Dedifferentiated amniotic fluid mesenchymal stem cell (primary cell): ENCODE data around the gene ZFYVE16.
A peak's percentile ranks its signal among the peaks of the same experiment; 100 is the strongest.
"Not testable (repeated sequence)": the region's sequence is repeated elsewhere in the genome, so short reads cannot be mapped to it uniquely, and the experiment has no call there.

ENCODE experiments used
- DNase-seq: peaks from one replicate; pipeline ENCODE4 v3.0.0-alpha.2; 2016; ENCODE audit errors: extremely low spot score

Gene ZFYVE16

GRCh38 chr5:80487829-80488721 lies 80.2 kb downstream of the ZFYVE16 start, which contains the start of gene FAM151B:
TSS of gene FAM151B (plus strand) at chr5:80488100. CDS start at chr5:80488124, 24 bp downstream.
- DNase-seq, result peak; percentile 85

- DNase-seq, result no peak
Observed at GRCh38 chr5:80491296-80491695, 83.4 kb downstream of the ZFYVE16 start.

GRCh38 chr5:80492741-80493140 lies 84.9 kb downstream of the ZFYVE16 start:
- DNase-seq, result no peak

GRCh38 chr5:80493443-80493842 lies 85.6 kb downstream of the ZFYVE16 start:
- DNase-seq, result not testable (repeated sequence)

GRCh38 chr5:80495891-80496290 lies 88.0 kb downstream of the ZFYVE16 start:
- DNase-seq, result no peak

GRCh38 chr5:80502800-80503199 lies 94.9 kb downstream of the ZFYVE16 start:
- DNase-seq, result no peak

GRCh38 chr5:80503641-80504040 lies 95.8 kb downstream of the ZFYVE16 start:
- no peak for DNase-seq

GRCh38 chr5:80504833-80505232 lies 97.0 kb downstream of the ZFYVE16 start:
- no peak for DNase-seq

GRCh38 chr5:80507663-80508062 lies 99.8 kb downstream of the ZFYVE16 start:
- no peak for DNase-seq

GRCh38 chr5:80508844-80509243 lies 101.0 kb downstream of the ZFYVE16 start:
- DNase-seq, result no peak

- DNase-seq, result no peak
Observed at GRCh38 chr5:80509362-80509761, 101.5 kb downstream of the ZFYVE16 start.

GRCh38 chr5:80516826-80517225 lies 109.0 kb downstream of the ZFYVE16 start:
- peak; percentile 32 for DNase-seq
